Measurements from ENCODE around the gene RGMB.

The RGMB gene

DNA sequence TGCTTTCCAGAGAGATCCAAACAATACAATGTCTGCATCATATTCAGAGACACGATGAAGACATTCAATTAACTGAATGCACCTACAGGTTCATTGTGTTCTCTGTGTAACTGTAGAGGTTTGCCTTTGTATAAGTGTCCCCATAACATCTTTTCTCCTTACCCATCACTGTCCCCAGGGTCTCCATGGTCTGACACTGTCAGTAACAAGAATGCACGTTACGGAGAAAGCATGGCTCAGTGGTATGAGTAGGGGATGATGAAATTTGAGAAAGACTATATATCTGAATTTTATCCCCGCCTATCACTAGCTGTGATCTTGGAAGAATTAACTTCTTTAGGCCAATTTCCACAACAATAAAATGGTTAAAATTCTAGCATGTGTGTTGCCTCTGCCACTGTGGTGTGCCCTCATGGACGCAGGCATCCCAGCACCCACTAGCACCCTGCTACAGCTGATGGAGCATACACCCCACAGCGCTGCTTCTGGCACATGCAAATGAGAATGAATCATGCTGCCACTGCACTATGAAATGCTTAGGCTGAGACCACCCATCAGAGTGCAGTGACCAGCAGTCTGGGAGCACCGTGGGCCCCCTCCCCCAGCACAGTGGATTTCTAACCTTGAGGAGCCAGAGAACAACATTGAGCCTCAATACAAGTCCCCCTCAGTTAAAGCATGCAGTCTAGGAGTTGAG, 54.3 kb downstream of the RGMB start:
- no peak for DNase-seq (ENCODE audit: low spot score)

DNA sequence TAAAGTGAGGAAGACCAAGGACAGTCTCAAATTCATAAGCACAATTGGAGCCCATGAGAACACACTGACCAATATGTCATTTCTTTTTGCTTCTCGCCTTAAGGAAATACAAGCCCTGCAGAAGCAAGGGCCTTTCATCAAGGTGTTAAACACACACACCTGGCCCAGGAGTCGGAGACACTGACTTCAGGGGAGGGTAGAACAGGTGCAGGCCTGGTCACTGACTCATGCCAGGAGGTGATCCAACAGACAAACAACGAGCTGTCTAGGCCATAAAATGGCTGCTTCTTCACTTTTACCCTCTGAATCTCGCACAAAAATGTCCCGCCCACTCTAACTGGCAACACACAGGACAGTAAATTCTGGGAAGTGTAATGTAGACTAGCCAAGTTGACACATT, 62.7 kb downstream of the RGMB start:
- no peak for DNase-seq (ENCODE audit: low spot score)

DNA sequence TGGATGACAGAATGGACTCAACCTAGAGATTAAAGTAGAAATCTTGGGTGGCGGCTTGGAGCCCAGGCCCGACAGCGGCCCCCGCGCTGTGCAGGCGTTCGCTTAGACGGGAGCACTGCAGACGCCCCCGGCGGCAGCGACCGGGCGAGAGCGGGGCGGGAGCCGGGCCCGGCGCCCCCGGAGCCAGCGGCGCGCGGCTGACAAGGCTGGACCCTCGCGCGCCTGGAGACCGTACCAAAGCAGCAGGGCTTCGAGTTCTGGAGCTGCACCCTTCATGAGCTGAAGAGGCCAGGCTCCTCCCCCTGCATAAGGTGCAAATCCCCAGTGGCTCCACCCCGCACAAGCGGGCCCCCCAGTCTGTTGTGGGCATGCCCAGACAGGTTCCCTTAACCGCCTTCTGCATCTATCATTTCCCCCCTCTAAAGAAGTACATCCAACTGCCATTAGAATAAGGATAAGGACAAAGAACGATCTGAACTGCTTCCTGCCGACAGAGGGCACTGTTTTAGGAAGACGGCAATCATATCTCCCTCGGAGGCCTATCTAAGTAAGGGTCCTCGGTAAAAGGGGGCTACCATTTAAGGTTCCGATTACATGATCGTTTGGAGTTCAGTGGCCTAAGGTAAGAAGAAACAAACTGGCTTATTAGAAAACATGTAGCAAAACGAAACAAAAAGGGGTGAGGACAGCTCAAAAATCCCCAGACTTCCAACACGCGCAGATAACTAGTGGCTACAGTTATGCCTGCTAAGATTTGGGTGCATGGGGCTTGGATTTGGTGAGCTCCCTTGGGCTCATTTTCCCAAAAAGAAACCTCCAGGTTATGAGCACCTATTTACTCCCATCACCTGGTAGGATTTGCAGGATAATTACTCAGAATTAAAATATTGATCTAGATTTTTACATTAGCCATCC, 66.3 kb downstream of the RGMB start:
- no peak for DNase-seq (ENCODE audit: low spot score)

DNA sequence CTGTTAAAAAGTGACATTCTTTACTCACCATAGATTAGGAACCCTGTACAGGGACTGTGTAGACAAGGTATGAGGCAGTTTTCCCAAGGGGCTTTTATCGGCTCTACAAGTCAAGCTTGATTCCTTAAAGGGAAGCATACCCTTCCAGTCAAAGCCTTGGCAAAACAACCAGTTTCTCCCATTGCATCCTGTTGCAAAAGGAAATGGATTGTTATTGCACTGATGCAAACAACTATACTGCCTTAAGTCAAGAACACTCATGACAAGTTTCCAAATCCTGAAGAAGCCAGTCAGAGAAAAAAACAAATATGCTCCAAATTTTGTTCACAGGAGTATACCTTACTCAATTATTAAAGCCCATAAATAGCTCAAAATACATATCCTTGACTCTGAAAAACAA, 67.5 kb downstream of the RGMB start:
- DNase-seq (ENCODE audit: low spot score), result no peak

DNA sequence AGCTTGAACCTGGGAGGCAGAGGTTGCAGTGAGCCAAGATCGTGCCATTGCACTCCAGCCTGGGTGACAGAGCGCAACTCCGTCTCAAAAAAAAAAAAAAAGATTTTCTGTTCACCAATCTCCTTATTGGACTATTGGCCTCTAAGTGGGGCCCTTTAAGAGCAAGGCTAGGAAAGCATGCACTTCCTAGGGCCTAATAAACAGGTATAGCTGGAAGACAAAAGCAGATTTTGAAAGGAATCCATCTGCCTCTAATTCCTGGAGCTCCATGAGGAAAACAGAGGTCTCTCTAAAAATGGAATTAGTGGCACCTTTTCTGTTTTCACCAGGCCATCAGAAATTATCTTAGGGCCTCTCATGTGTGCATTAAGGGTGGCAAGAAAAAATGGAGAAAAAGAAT, 70.0 kb downstream of the RGMB start:
- no peak for DNase-seq (ENCODE audit: low spot score)

DNA sequence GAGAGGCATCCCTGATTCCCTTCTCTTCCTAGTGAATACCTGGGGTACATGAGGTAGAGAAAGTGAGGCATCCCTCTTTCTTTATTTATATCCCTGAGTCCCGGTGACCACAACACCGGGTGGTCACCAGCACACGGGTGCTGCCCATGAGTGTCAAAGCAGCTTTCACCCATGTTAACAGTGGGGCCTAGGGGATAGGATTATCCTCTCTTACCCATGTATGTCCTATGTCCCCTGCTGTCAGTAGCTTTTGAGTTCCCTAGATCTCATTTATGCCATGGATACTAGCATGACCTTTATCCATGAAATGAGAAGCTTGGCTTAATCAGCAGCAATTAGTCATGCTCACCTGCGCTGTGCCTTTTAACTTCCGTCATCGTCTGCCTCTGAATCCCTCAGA, 71.4 kb downstream of the RGMB start:
- no peak for DNase-seq (ENCODE audit: low spot score)

DNA sequence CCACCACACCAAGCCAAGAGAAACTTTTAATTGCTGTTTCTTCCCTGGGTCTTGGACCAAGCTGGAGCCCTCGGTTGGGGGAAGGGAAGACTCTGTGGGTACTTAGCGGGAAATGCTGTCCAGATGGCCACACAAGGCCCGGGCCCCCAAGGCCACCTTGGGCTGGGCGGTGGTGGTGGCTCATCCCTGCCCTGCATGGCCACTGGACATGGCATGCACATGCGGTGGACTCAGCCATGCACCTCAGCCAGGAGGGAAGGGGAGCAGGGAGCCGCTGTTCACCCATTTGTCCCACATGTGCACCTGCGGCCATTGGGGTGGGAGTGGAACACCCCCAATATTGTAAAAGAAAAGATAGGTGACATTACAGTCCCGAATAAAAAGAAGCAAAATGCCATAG, 72.4 kb downstream of the RGMB start:
- DNase-seq (ENCODE audit: low spot score), result no peak

All from cerebellar cortex (tissue), 1 donor.